GM18520 (cell line): ENCODE measurements around the gene LSG1.
"Not testable (repeated sequence)": the region's sequence is repeated elsewhere in the genome, so short reads cannot be mapped to it uniquely, and the experiment has no call there.

Source experiments
- ATAC-seq: cut with Tn5 transposase; IDR thresholded peaks from one replicate; pipeline ENCODE4 v1.9.1; 2021; ENCODE audit not compliant: unreplicated experiment

LSG1 gene

GRCh38 chr3:194619741-194620140, 52.2 kb downstream of the LSG1 start:
- ATAC-seq = no peak

DNA sequence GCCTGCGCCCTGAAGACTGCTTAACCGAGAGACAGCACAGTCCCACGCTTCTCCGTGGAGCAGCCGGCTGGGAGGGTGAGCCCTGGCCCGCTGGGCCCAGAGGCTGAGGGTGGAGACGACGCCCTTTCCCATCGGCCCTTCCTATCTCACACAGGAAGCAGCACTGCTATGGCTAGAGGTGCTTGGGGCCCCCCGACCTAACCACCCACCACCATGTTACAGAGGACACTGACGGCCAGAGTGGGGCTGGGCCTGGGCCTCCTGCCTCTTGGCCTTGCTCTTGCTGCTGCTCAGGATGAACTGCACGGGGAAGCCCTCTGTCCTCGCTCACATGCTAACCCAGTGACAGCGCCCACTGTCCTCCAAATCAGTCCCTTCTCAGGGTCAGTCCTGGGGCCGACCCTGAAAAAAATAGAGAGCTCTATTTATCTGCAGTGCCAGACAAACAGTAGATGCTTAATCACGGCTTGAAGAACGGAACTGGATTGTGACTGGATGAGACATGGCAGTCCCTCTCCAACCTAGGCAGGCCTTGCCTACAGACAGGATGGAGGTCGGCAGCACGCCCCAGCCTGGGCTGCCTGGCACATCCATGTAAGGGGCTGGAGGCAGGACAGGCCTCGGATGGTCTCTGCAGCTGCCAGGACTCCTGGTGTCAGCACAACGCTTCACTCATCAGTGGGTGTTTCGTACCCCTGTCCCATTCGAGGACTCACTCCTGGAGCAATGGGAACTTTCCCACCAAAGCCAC, 53.0 kb downstream of the LSG1 start:
- no peak for ATAC-seq

DNA sequence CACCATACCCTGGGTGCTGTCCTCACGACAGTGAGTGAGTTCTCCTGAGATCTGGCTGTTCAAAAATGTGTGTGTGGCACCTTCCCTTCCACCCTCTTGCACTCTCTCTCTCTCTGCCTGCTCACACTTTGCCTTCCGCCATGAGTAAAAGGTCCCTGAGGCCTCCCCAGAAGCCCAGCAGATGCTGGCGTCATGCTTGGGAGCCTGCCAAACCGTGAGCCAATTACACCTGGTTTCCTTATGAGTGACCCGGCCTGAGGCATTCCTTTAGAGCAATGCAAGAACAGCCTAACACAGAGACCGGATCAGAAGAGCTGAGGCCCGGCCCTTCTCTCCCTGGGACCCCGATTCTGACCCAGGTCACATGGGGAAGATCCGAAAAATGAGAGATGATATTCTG, 54.2 kb downstream of the LSG1 start:
- no peak for ATAC-seq

DNA sequence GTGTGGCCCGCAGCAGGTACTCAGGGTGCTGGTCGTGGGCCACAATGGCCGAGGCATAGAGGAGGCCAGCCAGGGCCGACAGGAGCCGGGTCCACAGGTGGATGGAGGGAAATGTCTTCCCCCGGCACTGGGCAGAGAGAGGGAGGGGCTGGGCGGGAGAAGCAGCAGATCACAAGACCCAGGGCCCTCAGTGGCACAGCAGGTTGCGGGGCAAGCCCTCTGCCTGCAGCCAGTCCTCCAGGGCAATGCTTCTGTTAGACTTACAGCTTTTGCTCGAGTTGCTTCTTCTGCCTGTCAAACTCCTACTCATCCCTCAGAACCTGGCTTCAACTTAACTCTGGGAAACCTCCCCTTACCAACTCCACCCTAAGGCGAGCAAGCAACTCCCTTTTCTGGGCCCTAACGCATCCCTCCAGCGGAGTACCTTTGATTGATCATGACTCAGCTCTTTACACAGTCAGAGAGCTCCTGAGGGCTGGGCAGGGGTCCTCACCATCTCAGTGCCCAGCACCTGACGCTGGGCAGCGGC, 54.8 kb downstream of the LSG1 start:
- no peak for ATAC-seq

DNA sequence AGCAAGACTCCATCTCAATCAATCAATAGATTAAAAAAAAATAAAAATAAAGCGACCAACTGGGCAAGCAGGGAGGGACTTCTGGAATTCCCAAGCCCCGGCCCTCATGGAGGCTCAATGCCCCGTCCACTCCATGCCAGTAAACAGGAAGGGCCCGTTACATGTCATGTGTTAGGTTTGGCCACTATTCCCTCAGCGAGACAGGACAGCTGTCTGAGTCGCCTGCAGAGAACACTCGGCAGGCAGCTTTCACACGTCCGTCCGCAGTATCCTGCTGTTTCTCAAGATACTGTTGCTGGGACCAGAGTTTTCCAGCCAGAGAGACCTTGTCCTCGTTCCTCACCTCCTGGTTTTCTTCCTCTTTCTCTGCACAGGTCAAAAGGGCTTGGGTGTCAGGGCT, 56.8 kb downstream of the LSG1 start:
- ATAC-seq = no peak

DNA sequence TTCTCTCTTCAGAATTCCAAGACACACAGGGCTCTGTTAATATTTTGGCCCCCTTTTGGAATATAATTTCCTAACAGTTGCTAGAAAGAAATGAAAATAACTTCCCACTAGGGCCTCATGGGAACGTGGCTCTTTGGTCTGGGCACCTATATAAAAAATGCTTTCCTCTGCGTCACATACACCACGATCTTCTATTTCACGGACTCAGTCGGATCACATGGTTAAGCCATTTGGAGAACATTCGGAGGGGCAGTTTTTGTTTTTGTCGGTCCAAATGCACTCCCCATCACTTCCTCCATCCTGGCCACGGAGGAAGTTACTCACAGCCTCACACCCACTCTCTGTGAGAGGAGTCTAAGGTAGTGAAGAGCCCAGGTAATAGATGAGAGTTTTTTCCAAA, 59.8 kb downstream of the LSG1 start:
- no peak for ATAC-seq

GRCh38 chr3:194610689-194611088, 61.3 kb downstream of the LSG1 start:
- ATAC-seq = no peak

DNA sequence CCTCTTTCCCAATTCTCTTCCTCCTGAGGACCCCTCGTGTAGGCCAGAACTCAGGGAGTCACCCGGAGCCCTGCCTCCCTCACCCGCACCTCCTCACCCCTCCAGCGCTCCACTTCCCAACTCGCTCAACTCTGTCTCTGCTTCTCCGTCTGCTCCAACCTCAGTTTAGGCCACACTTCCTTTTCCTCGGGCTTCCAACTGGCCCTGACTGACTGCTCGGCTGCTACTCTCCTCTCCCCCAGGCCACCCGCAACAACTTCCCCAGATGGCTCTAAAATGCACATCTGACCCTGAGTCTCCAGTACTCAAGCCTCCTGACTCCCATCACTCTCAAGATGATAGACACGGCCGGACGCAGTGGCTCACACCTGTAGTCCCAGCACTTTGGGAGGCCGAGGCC, 62.4 kb downstream of the LSG1 start:
- ATAC-seq = no peak

- no peak for ATAC-seq
Measured at GRCh38 chr3:194608981-194609380, 63.0 kb downstream of the LSG1 start.

DNA sequence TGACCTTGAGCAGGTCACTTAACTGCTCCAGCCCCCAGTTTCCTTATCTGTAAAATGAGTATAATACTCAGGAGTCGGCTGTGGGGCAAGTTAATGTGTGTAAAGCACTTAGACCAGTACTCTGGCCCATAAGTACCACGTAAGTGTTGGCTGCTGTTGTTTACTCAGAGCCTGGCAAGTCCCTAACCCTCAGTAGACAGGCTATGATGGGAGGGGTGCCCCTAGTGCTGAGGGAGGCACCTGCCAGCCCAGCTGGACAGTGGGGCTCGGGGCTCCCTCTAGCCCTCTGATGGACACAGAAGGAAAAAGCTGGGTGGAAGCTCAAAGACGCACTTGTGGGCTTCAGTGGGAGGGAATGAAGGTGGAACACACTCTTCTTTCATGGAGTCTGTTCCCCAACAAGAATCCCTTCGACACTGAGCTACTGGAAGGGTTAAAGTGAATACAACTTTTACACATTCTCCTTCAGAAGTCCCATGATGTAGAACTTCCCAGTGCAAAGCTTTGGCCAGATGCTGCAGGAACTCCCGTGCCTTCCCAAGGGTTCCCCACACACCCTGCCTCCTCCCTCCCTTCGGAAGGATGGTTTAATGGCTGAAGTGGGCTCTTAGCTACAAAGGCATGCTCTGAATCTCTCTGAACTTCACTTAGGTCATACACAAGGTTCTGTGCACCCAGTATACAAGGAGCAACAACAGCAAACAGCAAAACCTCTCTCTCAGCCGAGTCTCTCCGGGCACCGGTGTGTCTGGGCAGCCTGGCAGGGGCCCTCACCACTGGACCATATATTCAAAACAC, 64.2 kb downstream of the LSG1 start:
- no peak for ATAC-seq

- no peak for ATAC-seq
Measured at GRCh38 chr3:194606941-194607340, 65.0 kb downstream of the LSG1 start.

- no peak for ATAC-seq
Measured at GRCh38 chr3:194606163-194606562, 65.8 kb downstream of the LSG1 start.

DNA sequence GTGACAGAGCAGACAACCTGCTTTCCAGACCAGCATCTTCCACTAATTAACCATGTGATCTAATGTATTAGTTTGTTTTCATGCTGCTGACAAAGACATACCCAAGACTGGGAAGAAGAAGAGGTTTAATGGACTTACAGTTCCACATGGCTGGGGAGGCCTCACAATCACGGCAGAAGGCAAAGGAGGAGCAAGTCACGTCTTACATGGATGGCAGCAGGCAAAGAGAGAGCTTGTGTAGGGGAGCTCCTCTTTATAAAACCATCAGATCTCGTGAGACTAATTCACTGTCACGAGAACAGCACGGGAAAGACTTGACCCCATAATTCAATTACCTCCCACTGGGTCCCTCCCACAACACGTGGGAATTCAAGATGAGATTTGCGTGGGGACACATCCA, 66.7 kb downstream of the LSG1 start:
- ATAC-seq = not testable (repeated sequence)

GRCh38 chr3:194604837-194605236, 67.2 kb downstream of the LSG1 start:
- no peak for ATAC-seq

- ATAC-seq = no peak
Measured at GRCh38 chr3:194604126-194604525, 67.9 kb downstream of the LSG1 start.

GRCh38 chr3:194602669-194603171, 69.3 kb downstream of the LSG1 start:
- no peak for ATAC-seq

GRCh38 chr3:194598771-194599557, 73.0 kb downstream of the LSG1 start:
- no peak for ATAC-seq

GRCh38 chr3:194596906-194597305, 75.1 kb downstream of the LSG1 start:
- no peak for ATAC-seq

GRCh38 chr3:194592798-194593752, 78.9 kb downstream of the LSG1 start:
- no peak for ATAC-seq
